ENCODE measurements around the gene EZR. TPM values are rescaled to one million over a fixed set of nuclear protein-coding genes. Genes with fewer than 3 reads are reported as not detected.
"Not testable (repeated sequence)": the region's sequence is repeated elsewhere in the genome, so short reads cannot be mapped to it uniquely, and the experiment has no call there.

Gene EZR
- total RNA-seq, 1 experiment from 2014 or later = 88.5 TPM

DNA sequence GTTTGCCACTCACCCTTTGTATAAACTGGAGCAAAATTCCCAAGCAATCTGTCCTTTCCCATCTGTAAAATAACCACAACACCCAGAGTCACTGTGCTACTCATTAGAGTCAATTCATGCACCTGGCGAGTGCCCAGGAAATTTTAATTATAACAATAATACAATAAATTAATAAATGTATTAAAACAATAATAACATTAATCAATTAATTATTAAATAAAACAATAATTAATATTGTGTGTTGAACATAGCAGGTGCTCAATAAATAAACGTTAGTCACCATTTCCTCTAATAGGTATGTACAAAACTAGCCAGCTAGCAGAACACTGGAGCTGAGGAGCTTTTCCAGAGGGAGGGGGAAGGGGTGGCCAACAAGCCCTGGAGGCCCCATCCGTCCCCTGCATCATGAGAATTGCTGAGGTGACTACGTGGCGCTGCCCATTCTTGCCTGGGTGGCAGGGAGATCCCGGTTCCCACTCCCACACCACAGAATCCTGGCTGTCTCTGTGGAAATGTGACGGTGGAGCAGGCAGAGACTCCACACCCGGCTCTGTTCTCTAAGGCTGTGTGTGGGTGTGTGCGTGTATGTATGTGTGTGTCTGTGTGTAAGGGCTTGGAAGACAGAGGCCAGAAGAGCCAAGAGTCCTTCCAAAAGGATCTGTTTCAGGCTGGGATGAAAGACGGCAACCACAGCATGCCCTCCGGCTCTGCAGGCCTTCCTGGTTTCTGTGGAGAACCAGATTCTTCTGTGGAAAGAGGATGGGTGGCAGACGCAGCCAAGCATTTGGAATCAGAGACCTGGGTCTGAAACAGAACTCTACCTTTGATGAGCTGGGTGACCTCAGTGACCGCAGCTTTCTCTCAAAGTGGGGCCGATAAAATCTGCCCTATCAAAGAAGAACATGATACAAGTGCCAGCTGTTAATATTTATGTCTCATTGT lies 18.8 kb upstream of the EZR start:
- Histone ChIP-seq H3K27me3 (ENCODE audit: low read length) (no peaks in the 10 kb centered on the region), H2AFZ (ENCODE audit: low read length) (no peak overlapping the region), H3K9ac (ENCODE audit: low read length) (no peak overlapping the region), H3K27ac (ENCODE audit: low read length) (no peak overlapping the region), H3K4me2 (ENCODE audit: low read depth, low read length, poor library complexity, severe bottlenecking) (no peak overlapping the region), H3K36me3 (ENCODE audit: insufficient read depth, low read length) (no peaks in the 10 kb centered on the region), H3K79me2 (ENCODE audit: low read length) (no peaks in the 10 kb centered on the region), H3K4me1 (ENCODE audit: low read length) (peaks cover 9% of the 10 kb centered on the region), H3K4me3 (ENCODE audit: low read length) (no peak overlapping the region), H3K9me3 (ENCODE audit: low read length) (no peaks in the 10 kb centered on the region), H3K9me2 (replicated peaks; ENCODE audit: insufficient read depth, low read length) (no peaks in the 10 kb centered on the region), H4K20me1 (ENCODE audit: insufficient read depth, low read depth, low read length) (no peaks in the 10 kb centered on the region)
- DNase-seq = no peak

DNA sequence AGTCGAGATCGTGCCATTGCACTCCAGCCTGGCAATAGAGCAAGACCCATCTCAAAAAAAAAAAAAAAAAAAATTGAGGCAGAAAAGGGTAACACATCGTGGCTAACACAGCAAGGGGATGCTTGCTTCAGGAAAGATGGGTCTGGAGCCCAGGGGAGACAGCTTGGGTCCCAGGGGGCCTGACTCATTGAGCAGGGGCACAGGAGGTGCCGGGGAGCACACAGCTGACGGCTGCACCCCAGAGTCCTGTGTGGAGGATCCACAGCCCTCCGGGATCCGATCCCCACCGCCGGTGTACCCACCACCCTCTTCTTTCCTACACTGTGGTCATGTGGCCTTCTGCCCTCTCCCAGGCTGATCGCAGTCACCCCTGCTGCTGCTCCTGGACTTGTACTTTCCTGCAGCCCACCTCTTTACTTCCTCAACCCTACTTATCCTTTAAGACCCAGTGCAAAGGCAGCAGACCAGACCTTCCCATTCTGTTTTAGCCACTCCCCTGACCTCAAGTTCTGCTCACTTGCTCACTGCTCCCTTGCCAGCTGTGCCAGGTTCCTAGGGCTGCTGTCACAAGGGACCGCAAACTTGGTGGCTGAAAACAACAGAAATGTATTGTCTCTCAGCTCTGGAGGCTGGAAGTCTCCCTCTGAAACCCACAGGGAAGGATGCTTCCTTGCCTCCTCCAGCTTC lies 17.6 kb upstream of the EZR start:
- H3K9ac ChIP-seq (ENCODE audit: low read length) = no peak overlapping the region
- no peaks in the 10 kb centered on the region for H3K79me2 ChIP-seq (ENCODE audit: low read length)
- no peaks in the 10 kb centered on the region for H3K36me3 ChIP-seq (ENCODE audit: insufficient read depth, low read length)
- H4K20me1 ChIP-seq (ENCODE audit: insufficient read depth, low read depth, low read length) = no peaks in the 10 kb centered on the region
- no peaks in the 10 kb centered on the region for H3K27me3 ChIP-seq (ENCODE audit: low read length)
- H3K9me2 ChIP-seq (replicated peaks; ENCODE audit: insufficient read depth, low read length) = no peaks in the 10 kb centered on the region
- no peaks in the 10 kb centered on the region for H3K9me3 ChIP-seq (ENCODE audit: low read length)
- DNase-seq = no peak
- H3K4me2 ChIP-seq (ENCODE audit: low read depth, low read length, poor library complexity, severe bottlenecking) = no peak overlapping the region
- no peak overlapping the region for H3K4me3 ChIP-seq (ENCODE audit: low read length)
- no peak overlapping the region for H3K27ac ChIP-seq (ENCODE audit: low read length)
- no peak overlapping the region for H2AFZ ChIP-seq (ENCODE audit: low read length)
- peaks cover 9% of the 10 kb centered on the region for H3K4me1 ChIP-seq (ENCODE audit: low read length)

DNA sequence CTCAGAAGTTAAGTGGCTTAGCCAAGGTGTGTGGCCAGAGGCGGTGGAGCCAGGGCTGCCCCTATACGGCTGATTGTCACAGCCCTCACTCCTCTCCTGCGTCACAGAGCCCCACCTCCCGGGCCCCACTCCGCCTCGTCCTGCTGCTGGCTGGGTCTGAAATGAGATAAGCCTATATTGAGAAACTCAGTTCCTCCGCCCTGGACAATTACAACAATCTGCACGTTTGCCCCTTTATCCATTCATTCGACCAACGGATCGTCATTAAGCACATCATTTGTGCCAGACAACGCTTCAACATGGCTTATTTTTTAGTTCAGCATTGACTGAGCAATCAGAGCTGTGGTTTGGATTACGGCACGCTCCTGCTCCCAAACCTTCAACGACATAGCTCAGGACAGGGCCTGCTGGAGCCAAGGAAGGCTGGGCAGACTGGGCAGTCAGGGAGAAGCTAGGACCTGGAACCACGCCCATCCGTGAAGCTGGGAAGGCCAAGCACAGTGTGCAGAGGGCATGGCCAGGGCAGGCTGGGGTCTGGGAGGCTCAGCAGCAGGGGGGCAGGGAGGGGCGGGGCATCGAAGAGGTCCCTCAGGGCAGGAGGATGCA lies 16.6 kb upstream of the EZR start:
- Histone ChIP-seq H3K36me3 (ENCODE audit: insufficient read depth, low read length) (no peaks in the 10 kb centered on the region), H3K4me2 (ENCODE audit: low read depth, low read length, poor library complexity, severe bottlenecking) (no peak overlapping the region), H3K79me2 (ENCODE audit: low read length) (no peaks in the 10 kb centered on the region), H3K9me3 (ENCODE audit: low read length) (no peaks in the 10 kb centered on the region), H3K27me3 (ENCODE audit: low read length) (no peaks in the 10 kb centered on the region), H2AFZ (ENCODE audit: low read length) (no peak overlapping the region), H3K9ac (ENCODE audit: low read length) (no peak overlapping the region), H3K9me2 (replicated peaks; ENCODE audit: insufficient read depth, low read length) (no peaks in the 10 kb centered on the region), H3K27ac (ENCODE audit: low read length) (no peak overlapping the region), H3K4me1 (ENCODE audit: low read length) (peaks cover 9% of the 10 kb centered on the region), H3K4me3 (ENCODE audit: low read length) (no peak overlapping the region), H4K20me1 (ENCODE audit: insufficient read depth, low read depth, low read length) (no peaks in the 10 kb centered on the region)
- no peak for DNase-seq

DNA sequence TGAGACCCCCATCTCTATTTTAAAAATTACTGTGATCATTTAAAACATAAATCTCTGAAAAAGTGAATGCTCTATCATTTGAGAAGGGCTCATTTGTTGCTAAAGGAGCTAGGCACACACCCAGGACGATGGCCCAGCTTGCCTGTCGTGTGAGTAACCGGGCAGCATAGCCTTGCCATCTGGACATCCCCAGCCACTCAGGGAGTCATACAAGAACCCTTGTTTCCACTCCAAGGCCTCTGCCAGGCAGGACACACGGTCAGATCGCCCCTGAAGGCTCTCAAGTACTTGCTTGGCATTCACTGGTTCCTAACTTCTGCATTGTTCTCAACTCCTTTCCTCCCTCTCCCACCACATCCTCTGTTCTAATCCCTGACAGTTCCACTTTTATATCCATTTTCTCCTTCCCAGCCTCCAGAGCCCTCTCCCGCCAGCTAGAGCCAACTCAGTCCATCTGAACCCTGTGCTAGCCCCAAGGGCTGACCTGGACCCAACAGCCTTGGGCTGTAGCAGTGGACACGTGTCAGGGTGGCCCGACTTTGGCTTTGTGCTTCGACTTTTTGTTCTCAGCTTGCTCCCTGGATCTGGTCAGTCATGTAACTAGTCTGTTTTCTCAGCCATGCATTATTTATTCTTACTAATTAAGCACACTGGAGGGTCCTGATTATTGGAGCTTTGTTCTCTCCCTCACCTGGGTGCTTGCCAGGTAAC lies 15.7 kb upstream of the EZR start:
- Histone ChIP-seq H3K36me3 (ENCODE audit: insufficient read depth, low read length) (no peaks in the 10 kb centered on the region), H4K20me1 (ENCODE audit: insufficient read depth, low read depth, low read length) (no peaks in the 10 kb centered on the region), H3K4me1 (ENCODE audit: low read length) (peaks cover 9% of the 10 kb centered on the region), H3K4me2 (ENCODE audit: low read depth, low read length, poor library complexity, severe bottlenecking) (no peak overlapping the region), H3K9me2 (replicated peaks; ENCODE audit: insufficient read depth, low read length) (no peaks in the 10 kb centered on the region), H3K4me3 (ENCODE audit: low read length) (no peak overlapping the region), H3K27me3 (ENCODE audit: low read length) (no peaks in the 10 kb centered on the region), H3K9me3 (ENCODE audit: low read length) (no peaks in the 10 kb centered on the region), H3K79me2 (ENCODE audit: low read length) (no peaks in the 10 kb centered on the region), H3K9ac (ENCODE audit: low read length) (no peak overlapping the region), H2AFZ (ENCODE audit: low read length) (no peak overlapping the region), H3K27ac (ENCODE audit: low read length) (no peak overlapping the region)
- DNase-seq = no peak

DNA sequence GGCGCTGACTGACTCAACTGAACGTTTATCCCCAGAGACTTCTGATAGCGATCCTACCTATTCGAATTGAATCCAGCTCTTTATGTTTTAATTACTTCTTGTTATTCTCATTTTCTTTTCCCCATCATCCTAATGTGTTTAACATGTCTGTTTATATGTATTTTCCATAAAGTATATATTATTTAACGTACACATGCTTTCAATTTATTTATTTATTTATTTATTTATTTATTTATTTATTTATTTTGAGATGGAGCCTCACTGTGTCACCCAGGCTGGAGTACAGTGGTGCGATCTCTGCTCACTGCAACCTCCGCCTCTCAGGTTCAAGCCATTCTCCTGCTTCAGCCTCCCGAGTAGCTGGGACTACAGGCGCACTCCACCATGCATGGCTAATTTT lies 13.6 kb upstream of the EZR start:
- DNase-seq; H3K9ac ChIP-seq (ENCODE audit: low read length); H3K9me2 ChIP-seq (replicated peaks; ENCODE audit: insufficient read depth, low read length); H3K27ac ChIP-seq (ENCODE audit: low read length); H3K36me3 ChIP-seq (ENCODE audit: insufficient read depth, low read length); H3K9me3 ChIP-seq (ENCODE audit: low read length); H2AFZ ChIP-seq (ENCODE audit: low read length); H3K27me3 ChIP-seq (ENCODE audit: low read length); H3K4me2 ChIP-seq (ENCODE audit: low read depth, low read length, poor library complexity, severe bottlenecking); H3K4me3 ChIP-seq (ENCODE audit: low read length); H4K20me1 ChIP-seq (ENCODE audit: insufficient read depth, low read depth, low read length); H3K4me1 ChIP-seq (ENCODE audit: low read length); H3K79me2 ChIP-seq (ENCODE audit: low read length): not testable (repeated sequence)

DNA sequence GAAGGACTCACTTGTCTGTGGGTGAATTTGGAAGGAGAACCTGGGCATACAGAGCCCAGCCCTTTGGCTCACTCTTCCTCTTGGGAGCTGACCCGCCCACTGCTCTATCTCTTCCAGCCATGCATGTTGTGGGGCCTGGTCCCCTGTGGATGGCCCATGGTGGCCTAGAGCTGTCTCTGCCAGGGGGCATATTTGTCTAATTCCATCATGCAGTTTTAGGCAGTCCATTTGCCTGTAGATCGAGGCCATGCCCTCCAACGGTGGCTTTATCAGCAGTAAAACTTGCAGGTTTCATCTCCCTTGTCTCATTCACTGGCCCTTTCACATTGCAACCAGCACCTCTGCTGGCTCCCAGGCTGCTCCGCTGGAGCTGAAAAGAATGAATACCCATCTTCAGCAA lies 12.9 kb upstream of the EZR start:
- no peak for DNase-seq
- Histone ChIP-seq H3K27ac (ENCODE audit: low read length) (no peak overlapping the region), H3K4me1 (ENCODE audit: low read length) (peaks cover 7% of the 10 kb centered on the region), H3K9me2 (replicated peaks; ENCODE audit: insufficient read depth, low read length) (no peaks in the 10 kb centered on the region), H3K36me3 (ENCODE audit: insufficient read depth, low read length) (no peaks in the 10 kb centered on the region), H2AFZ (ENCODE audit: low read length) (no peak overlapping the region), H3K4me3 (ENCODE audit: low read length) (no peak overlapping the region), H3K27me3 (ENCODE audit: low read length) (no peaks in the 10 kb centered on the region), H3K9ac (ENCODE audit: low read length) (no peak overlapping the region), H3K9me3 (ENCODE audit: low read length) (no peaks in the 10 kb centered on the region), H3K4me2 (ENCODE audit: low read depth, low read length, poor library complexity, severe bottlenecking) (no peak overlapping the region), H3K79me2 (ENCODE audit: low read length) (no peaks in the 10 kb centered on the region), H4K20me1 (ENCODE audit: insufficient read depth, low read depth, low read length) (no peaks in the 10 kb centered on the region)

DNA sequence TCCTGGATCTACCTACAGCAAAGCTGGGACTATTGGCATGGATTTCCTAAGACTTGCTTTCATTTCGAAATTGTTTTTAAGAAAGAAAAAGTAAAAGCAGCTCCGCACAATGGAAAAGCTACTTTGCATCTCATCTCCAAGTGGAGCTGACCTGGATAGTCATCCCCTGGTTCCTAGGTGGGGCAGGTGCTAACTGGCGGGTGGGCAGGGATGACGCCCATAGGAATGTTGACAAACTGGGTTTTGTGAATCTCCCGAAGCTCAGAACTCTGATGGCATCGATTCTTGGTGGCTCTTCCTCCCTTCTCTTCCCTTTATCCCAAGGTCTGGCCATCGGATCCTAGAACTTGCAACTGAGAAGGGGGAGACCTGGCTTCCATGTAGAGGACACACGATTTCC lies 12.4 kb upstream of the EZR start:
- DNase-seq = no peak
- Histone ChIP-seq H3K36me3 (ENCODE audit: insufficient read depth, low read length) (no peaks in the 10 kb centered on the region), H3K9me3 (ENCODE audit: low read length) (no peaks in the 10 kb centered on the region), H2AFZ (ENCODE audit: low read length) (no peak overlapping the region), H4K20me1 (ENCODE audit: insufficient read depth, low read depth, low read length) (no peaks in the 10 kb centered on the region), H3K4me3 (ENCODE audit: low read length) (no peak overlapping the region), H3K79me2 (ENCODE audit: low read length) (no peaks in the 10 kb centered on the region), H3K27ac (ENCODE audit: low read length) (no peak overlapping the region), H3K9ac (ENCODE audit: low read length) (no peak overlapping the region), H3K27me3 (ENCODE audit: low read length) (no peaks in the 10 kb centered on the region), H3K9me2 (replicated peaks; ENCODE audit: insufficient read depth, low read length) (no peaks in the 10 kb centered on the region), H3K4me2 (ENCODE audit: low read depth, low read length, poor library complexity, severe bottlenecking) (no peak overlapping the region), H3K4me1 (ENCODE audit: low read length) (peaks cover 2% of the 10 kb centered on the region)

DNA sequence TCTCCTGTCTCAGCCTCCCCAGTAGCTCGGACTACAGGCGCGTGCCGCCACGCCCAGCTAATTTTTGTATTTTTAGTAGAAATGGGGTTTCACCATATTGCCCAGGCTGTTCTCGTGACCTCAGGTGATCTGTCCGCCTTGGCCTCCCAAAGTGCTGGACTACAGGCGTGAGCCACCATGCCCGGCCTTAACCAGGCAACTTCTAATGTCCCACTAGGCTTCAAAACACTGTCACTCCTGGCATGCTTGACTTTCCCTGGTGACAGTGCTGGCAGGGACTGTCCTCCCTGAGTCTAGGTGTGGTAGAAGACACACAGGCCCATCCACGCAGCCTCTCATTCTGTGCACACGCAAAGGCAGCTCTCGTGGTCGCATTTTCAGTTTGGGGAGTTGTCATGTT lies 11.6 kb upstream of the EZR start:
- DNase-seq = no peak
- H3K9ac ChIP-seq (ENCODE audit: low read length) = no peak overlapping the region
- no peaks in the 10 kb centered on the region for H3K79me2 ChIP-seq (ENCODE audit: low read length)
- H3K4me3 ChIP-seq (ENCODE audit: low read length) = no peak overlapping the region
- H3K4me1 ChIP-seq (ENCODE audit: low read length) = no peaks in the 10 kb centered on the region
- H3K27me3 ChIP-seq (ENCODE audit: low read length) = no peaks in the 10 kb centered on the region
- no peak overlapping the region for H2AFZ ChIP-seq (ENCODE audit: low read length)
- H3K4me2 ChIP-seq (ENCODE audit: low read depth, low read length, poor library complexity, severe bottlenecking) = no peak overlapping the region
- no peak overlapping the region for H3K27ac ChIP-seq (ENCODE audit: low read length)
- H3K36me3 ChIP-seq (ENCODE audit: insufficient read depth, low read length) = no peaks in the 10 kb centered on the region
- H3K9me2 ChIP-seq (replicated peaks; ENCODE audit: insufficient read depth, low read length) = no peaks in the 10 kb centered on the region
- no peaks in the 10 kb centered on the region for H4K20me1 ChIP-seq (ENCODE audit: insufficient read depth, low read depth, low read length)
- no peaks in the 10 kb centered on the region for H3K9me3 ChIP-seq (ENCODE audit: low read length)

Data from Karpas-422 (cell line).